Spleen (tissue), 7 donors: ENCODE measurements around the gene IL31RA.

ENCODE experiments used
- POLR2AphosphoS5 ChIP-seq, 3 donors: sonication (generic); formaldehyde crosslinking; IDR thresholded peaks; one replicate each; pipeline ENCODE4 v1.5.1; 2017; ENCODE audit warnings: antibody characterized with exemption in 3 of 3
- TF ChIP-seq, protein P1 (sequence below), 11 experiments: fragments of 200-600 bp in 7 of 11; fragments of 450-650 bp in 4 of 11; sonication (generic) in 4 of 11; IDR thresholded peaks in 8 of 11; conservative IDR thresholded peaks in 3 of 11; 1 replicate in 7 of 11; 2 replicates in 4 of 11; pipeline versions ENCODE4 v1.4.0 to v1.8.0; 2016 to 2021; ENCODE audit warnings: antibody characterized with exemption in 11 of 11, inconsistent platforms in 4 of 11, mild to moderate bottlenecking in 1 of 11
- donor health status: DM: no; HTN: no; CAD: no; lungs with moderate emphysema.
- donor health status: DM: no; HTN: no; CAD: no.
- donor health status: DM: no; HTN: no; CAD: no.

DNA sequence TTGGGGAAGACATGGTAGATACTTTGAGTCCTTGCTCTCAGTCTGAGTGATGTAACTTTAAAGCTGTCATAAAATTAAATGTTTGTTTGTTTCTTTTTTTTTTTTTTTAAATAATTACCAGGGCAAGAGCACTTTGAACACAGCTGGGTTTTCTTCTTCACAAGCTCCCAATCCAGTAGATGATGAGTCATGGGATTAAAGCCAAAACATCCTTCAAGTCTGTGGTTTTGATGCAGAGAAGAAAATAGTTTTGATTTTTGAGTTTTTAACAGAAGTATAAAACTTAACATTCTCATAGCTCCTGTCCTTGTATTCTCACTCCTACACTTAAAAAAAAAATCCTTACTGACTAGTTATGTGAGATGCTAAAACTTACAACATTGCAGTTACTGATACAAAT is 34.8 kb upstream of the IL31RA start:
- TF ChIP-seq, protein P1, sequence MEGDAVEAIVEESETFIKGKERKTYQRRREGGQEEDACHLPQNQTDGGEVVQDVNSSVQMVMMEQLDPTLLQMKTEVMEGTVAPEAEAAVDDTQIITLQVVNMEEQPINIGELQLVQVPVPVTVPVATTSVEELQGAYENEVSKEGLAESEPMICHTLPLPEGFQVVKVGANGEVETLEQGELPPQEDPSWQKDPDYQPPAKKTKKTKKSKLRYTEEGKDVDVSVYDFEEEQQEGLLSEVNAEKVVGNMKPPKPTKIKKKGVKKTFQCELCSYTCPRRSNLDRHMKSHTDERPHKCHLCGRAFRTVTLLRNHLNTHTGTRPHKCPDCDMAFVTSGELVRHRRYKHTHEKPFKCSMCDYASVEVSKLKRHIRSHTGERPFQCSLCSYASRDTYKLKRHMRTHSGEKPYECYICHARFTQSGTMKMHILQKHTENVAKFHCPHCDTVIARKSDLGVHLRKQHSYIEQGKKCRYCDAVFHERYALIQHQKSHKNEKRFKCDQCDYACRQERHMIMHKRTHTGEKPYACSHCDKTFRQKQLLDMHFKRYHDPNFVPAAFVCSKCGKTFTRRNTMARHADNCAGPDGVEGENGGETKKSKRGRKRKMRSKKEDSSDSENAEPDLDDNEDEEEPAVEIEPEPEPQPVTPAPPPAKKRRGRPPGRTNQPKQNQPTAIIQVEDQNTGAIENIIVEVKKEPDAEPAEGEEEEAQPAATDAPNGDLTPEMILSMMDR (IDR thresholded peaks at IDR 0.05 in 8 of 11, conservative IDR thresholded peaks at IDR 0.05 in 3 of 11) = no peak
- no peak for TF ChIP-seq POLR2AphosphoS5 (IDR thresholded peaks at IDR 0.05)
